H9 (cell line): ENCODE data around the gene SDHA. TPM values are rescaled to one million over a fixed set of nuclear protein-coding genes. Genes with fewer than 3 reads are reported as not detected.

Experiments used
- DNase-seq: peaks from one replicate; pipeline ENCODE4 v3.0.0-alpha.2; 2017
- H2AFZ ChIP-seq: one replicate; pipeline ENCODE4 v1.6.1; 2013; ENCODE audit warnings: mild to moderate bottlenecking, low read length, control low read depth, moderate library complexity
- H2AK5ac ChIP-seq: 2 replicates; pipeline ENCODE4 v1.6.1; 2013; ENCODE audit warnings: low read length, control low read depth, mixed read lengths; ENCODE audit not compliant: insufficient read length
- H2BK120ac ChIP-seq: one replicate; pipeline ENCODE4 v1.6.1; 2013; ENCODE audit warnings: low read depth, mild to moderate bottlenecking, low read length, control low read depth, inconsistent platforms; ENCODE audit not compliant: poor library complexity, severe bottlenecking
- H2BK12ac ChIP-seq: 2 replicates; pipeline ENCODE4 v1.6.1; 2013; ENCODE audit warnings: low read length, control low read depth, mixed read lengths, low read depth; ENCODE audit not compliant: insufficient read length
- H2BK15ac ChIP-seq: 2 replicates; pipeline ENCODE4 v1.6.1; 2013; ENCODE audit warnings: low read depth, low read length, control low read depth
- H2BK20ac ChIP-seq: one replicate; pipeline ENCODE4 v1.6.1; 2013; ENCODE audit warnings: low read depth, mild to moderate bottlenecking, low read length, control low read depth, inconsistent platforms; ENCODE audit not compliant: poor library complexity, severe bottlenecking
- H2BK5ac ChIP-seq: 2 replicates; pipeline ENCODE4 v1.6.1; 2013; ENCODE audit warnings: low read length, control low read depth, mixed read lengths; ENCODE audit not compliant: insufficient read length
- H3K14ac ChIP-seq: 2 replicates; pipeline ENCODE4 v1.6.1; 2013; ENCODE audit warnings: low read length, control low read depth; ENCODE audit not compliant: insufficient read depth
- H3K18ac ChIP-seq: 2 replicates; pipeline ENCODE4 v1.6.1; 2013; ENCODE audit warnings: low read depth, mild to moderate bottlenecking, mixed read lengths, low read length, control low read depth; ENCODE audit not compliant: insufficient read length
- H3K23ac ChIP-seq: 2 replicates; pipeline ENCODE4 v1.6.1; 2013; ENCODE audit warnings: low read length, control low read depth, mixed read lengths, low read depth; ENCODE audit not compliant: insufficient read length
- H3K23me2 ChIP-seq: 2 replicates; pipeline ENCODE4 v1.6.1; 2013; ENCODE audit warnings: low read depth, mild to moderate bottlenecking, mixed read lengths, low read length, control low read depth; ENCODE audit not compliant: insufficient read length, poor library complexity, severe bottlenecking
- H3K27ac ChIP-seq: 2 replicates; pipeline ENCODE4 v1.5.1; 2013; ENCODE audit warnings: low read length, control low read depth, mixed read lengths, low read depth; ENCODE audit not compliant: insufficient read length
- H3K27me3 ChIP-seq: 2 replicates; pipeline ENCODE4 v1.6.1; 2013; ENCODE audit warnings: low read length, control low read depth, inconsistent platforms; ENCODE audit not compliant: insufficient read depth
- H3K4ac ChIP-seq: 2 replicates; pipeline ENCODE4 v1.6.1; 2013; ENCODE audit warnings: low read depth, mild to moderate bottlenecking, control low read depth, inconsistent platforms, low read length, moderate library complexity
- H3K4me1 ChIP-seq: 2 replicates; pipeline ENCODE4 v1.6.1; 2013; ENCODE audit warnings: low read length, control low read depth, inconsistent platforms; ENCODE audit not compliant: insufficient read depth
- H3K4me2 ChIP-seq: 2 replicates; pipeline ENCODE4 v1.6.1; 2013; ENCODE audit warnings: low read length, control low read depth, mixed read lengths; ENCODE audit not compliant: insufficient read length, insufficient read depth
- H3K56ac ChIP-seq: 2 replicates; pipeline ENCODE4 v1.6.1; 2013; ENCODE audit warnings: low read depth, mild to moderate bottlenecking, mixed read lengths, low read length, control low read depth; ENCODE audit not compliant: insufficient read length
- H3K79me1 ChIP-seq: 2 replicates; pipeline ENCODE4 v1.6.1; 2013; ENCODE audit warnings: low read depth, mild to moderate bottlenecking, moderate library complexity, low read length, control low read depth, inconsistent platforms; ENCODE audit not compliant: insufficient read depth, poor library complexity, severe bottlenecking
- H3K79me2 ChIP-seq: 2 replicates; pipeline ENCODE4 v1.6.1; 2013; ENCODE audit warnings: low read length, control low read depth, inconsistent platforms; ENCODE audit not compliant: insufficient read depth
- H3K9ac ChIP-seq: 2 replicates; pipeline ENCODE4 v1.6.1; 2013; ENCODE audit warnings: low read length, control low read depth, mixed read lengths; ENCODE audit not compliant: insufficient read length; ENCODE audit errors: extremely low read depth
- H3K9me3 ChIP-seq: one replicate; pipeline ENCODE4 v1.6.1; 2013; ENCODE audit warnings: low read depth, low read length, inconsistent platforms; ENCODE audit not compliant: control insufficient read depth
- H3T11ph ChIP-seq: one replicate; pipeline ENCODE4 v1.6.1; 2013; ENCODE audit warnings: mild to moderate bottlenecking, low read length, control low read depth, inconsistent platforms
- H4K20me1 ChIP-seq: one replicate; pipeline ENCODE4 v1.6.1; 2013; ENCODE audit not compliant: control insufficient read depth, insufficient read length, insufficient read depth
- H4K5ac ChIP-seq: 2 replicates; pipeline ENCODE4 v1.6.1; 2013; ENCODE audit warnings: low read depth, mild to moderate bottlenecking, mixed read lengths, low read length, control low read depth; ENCODE audit not compliant: insufficient read length
- H4K8ac ChIP-seq: replicated peaks from 2 replicates; pipeline ENCODE4 v1.6.1; 2013; ENCODE audit warnings: low read length, control low read depth, mixed read lengths, low read depth; ENCODE audit not compliant: insufficient read length
- H4K91ac ChIP-seq: 2 replicates; pipeline ENCODE4 v1.6.1; 2013; ENCODE audit warnings: low read depth, mild to moderate bottlenecking, moderate library complexity, mixed read lengths, low read length, control low read depth; ENCODE audit not compliant: insufficient read length
- H3K27ac Mint-ChIP-seq, 3 experiments: 2 replicates in 2 of 3; 3 replicates in 1 of 3; pipeline ENCODE4 v1.8.0; 2020 to 2021; ENCODE audit warnings: mixed read lengths in 3 of 3, mild to moderate bottlenecking in 1 of 3, moderate library complexity in 1 of 3
- H3K27me3 Mint-ChIP-seq: 2 replicates; pipeline ENCODE4 v1.8.0; 2021; ENCODE audit warnings: low read depth, mild to moderate bottlenecking, moderate library complexity, mixed read lengths
- H3K36me3 Mint-ChIP-seq, 3 experiments: 2 replicates in 2 of 3; 3 replicates in 1 of 3; pipeline ENCODE4 v1.8.0; 2020 to 2021; ENCODE audit warnings: low read depth in 3 of 3, mixed read lengths in 3 of 3; ENCODE audit not compliant: insufficient read depth in 1 of 3
- H3K4me1 Mint-ChIP-seq, 2 experiments: 2 replicates each; pipeline ENCODE4 v1.8.0; 2020; ENCODE audit warnings: mixed read lengths in 2 of 2
- H3K4me3 Mint-ChIP-seq, 2 experiments: 2 replicates in 1 of 2; 3 replicates in 1 of 2; pipeline ENCODE4 v1.8.0; 2020 to 2021; ENCODE audit warnings: mild to moderate bottlenecking in 2 of 2, mixed read lengths in 2 of 2, moderate library complexity in 1 of 2
- H3K9me3 Mint-ChIP-seq, 2 experiments: 2 replicates in 1 of 2; 3 replicates in 1 of 2; pipeline ENCODE4 v1.8.0; 2020; ENCODE audit warnings: mild to moderate bottlenecking in 2 of 2, mixed read lengths in 2 of 2, moderate library complexity in 1 of 2
- WGBS: extraction: QIAGEN DNeasy Blood & Tissue Kit; methylation state at CpG from one replicate; pipeline ENCODE4 v1.1.7; 2013; ENCODE audit warnings: missing lambda C conversion rate, low lambda C conversion rate, mixed read lengths; ENCODE audit not compliant: insufficient read length; ENCODE audit errors: extremely low coverage; 5-methylcytosine and 5-hydroxymethylcytosine counted together
- total RNA-seq: library from RNA; stranded (reverse); gene quantifications from 2 replicates; pipeline ENCODE4 v1.2.1, GENCODE V29; 2021
- TF ChIP-seq, protein P1 (sequence below): fragments of 200-600 bp; sonication (generic); conservative IDR thresholded peaks from 3 replicates; pipeline ENCODE4 v1.8.0; 2021; ENCODE audit warnings: antibody characterized with exemption, mild to moderate bottlenecking

The SDHA gene
- total RNA-seq, 1 experiment from 2014 or later: 84.8 TPM

DNA sequence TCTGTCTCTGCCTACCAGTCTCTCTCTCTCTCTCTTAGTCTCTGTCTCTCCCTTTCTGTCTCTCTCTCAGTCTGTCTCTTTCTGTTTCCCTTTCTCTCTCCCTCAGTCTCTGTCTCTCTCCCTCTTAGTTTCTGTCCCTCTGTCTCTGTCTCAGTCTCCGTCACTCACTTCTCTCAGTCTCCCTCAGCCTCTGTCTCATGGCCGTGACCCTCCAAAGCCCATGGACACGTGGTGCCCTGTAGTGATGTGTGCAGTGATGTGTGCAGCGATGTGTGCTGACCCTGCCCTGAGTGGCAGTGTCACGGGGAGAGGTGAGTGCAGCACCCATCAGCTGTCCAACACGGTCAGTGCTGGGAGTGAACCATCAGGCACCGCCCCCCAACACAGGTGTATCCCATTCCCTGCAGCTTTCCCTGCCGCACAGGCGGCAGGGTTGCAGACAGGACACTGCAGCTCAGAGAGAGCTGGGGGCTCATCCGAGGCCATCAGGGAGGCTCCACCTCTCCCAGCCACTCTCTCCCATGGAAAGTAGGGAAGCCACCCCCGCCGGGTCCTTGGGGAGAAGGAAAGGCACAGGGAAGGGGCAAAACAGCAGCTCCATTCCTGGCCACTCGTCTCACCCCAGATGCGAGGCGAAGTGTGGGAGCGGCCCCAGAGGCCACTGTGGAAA is 27.6 kb upstream of the SDHA start:
- Mint-ChIP-seq H3K4me3 (no peak overlapping the region), H3K36me3 (no peaks in the 10 kb centered on the region), H3K4me1 (peaks cover 9 to 13% of the 10 kb centered on the region in 2 experiments), H3K9me3 (no peaks in the 10 kb centered on the region), H3K27me3 (peaks cover 9% of the 10 kb centered on the region), H3K27ac (no peak overlapping the region)
- Histone ChIP-seq H3K4ac (no peak overlapping the region), H4K20me1 (no peaks in the 10 kb centered on the region), H2BK15ac (no peak overlapping the region), H2AK5ac (no peak overlapping the region), H3K4me2 (no peak overlapping the region), H2BK120ac (no peak overlapping the region), H2BK5ac (no peak overlapping the region), H3K79me1 (no peaks in the 10 kb centered on the region), H3K4me1 (0 out of 2 replicates have a peak, but pooled peaks cover 3% of the 10 kb centered on the region), H3K27me3 (no peaks in the 10 kb centered on the region), H3K79me2 (no peaks in the 10 kb centered on the region), H2BK12ac (no peak overlapping the region), H4K8ac (no peak overlapping the region), H3T11ph (no peak overlapping the region), H3K23me2 (no peaks in the 10 kb centered on the region), H3K14ac (no peak overlapping the region; the same call in 1 of the 2 replicates), H3K56ac (no peak overlapping the region), H3K23ac (no peak overlapping the region), H3K9ac (no peak overlapping the region), H4K5ac (no peak overlapping the region), H3K18ac (no peak overlapping the region), H2AFZ (no peak overlapping the region), H4K91ac (no peak overlapping the region), H3K27ac (no peak overlapping the region), H3K9me3 (no peaks in the 10 kb centered on the region), H2BK20ac (no peak overlapping the region)
- DNase-seq: no peak
- WGBS: no CpG with 5 or more reads among the region's 16 CpGs
- TF ChIP-seq, protein P1, sequence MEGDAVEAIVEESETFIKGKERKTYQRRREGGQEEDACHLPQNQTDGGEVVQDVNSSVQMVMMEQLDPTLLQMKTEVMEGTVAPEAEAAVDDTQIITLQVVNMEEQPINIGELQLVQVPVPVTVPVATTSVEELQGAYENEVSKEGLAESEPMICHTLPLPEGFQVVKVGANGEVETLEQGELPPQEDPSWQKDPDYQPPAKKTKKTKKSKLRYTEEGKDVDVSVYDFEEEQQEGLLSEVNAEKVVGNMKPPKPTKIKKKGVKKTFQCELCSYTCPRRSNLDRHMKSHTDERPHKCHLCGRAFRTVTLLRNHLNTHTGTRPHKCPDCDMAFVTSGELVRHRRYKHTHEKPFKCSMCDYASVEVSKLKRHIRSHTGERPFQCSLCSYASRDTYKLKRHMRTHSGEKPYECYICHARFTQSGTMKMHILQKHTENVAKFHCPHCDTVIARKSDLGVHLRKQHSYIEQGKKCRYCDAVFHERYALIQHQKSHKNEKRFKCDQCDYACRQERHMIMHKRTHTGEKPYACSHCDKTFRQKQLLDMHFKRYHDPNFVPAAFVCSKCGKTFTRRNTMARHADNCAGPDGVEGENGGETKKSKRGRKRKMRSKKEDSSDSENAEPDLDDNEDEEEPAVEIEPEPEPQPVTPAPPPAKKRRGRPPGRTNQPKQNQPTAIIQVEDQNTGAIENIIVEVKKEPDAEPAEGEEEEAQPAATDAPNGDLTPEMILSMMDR: no peak
